Measurements from ENCODE around the gene DYNLT2B.

Gene DYNLT2B

GRCh38 chr3:196292286-196292923 is 25.6 kb downstream of the DYNLT2B start (continued):
- TF ChIP-seq PPARA (CRISPR knock-in tag; IDR thresholded peaks at IDR 0.05; ENCODE audit: borderline replicate concordance), result no peak

- TF ChIP-seq RARB (CRISPR knock-in tag; IDR thresholded peaks at IDR 0.05) (no peak), PPARA (CRISPR knock-in tag; IDR thresholded peaks at IDR 0.05; ENCODE audit: borderline replicate concordance) (no peak)
- ATAC-seq, result no peak
Measured at GRCh38 chr3:196288141-196288460, 29.9 kb downstream of the DYNLT2B start.

GRCh38 chr3:196287440-196288140 is 30.4 kb downstream of the DYNLT2B start, which contains the start of gene PCYT1A:
PCYT1A (minus strand) TSS chr3:196287726; CDS start chr3:196270531, 17,195 bp downstream.
- peak; percentile 97 for ATAC-seq
- TF ChIP-seq ZNF565 (CRISPR knock-in tag; conservative IDR thresholded peaks at IDR 0.05; ENCODE audit: low read depth) (no peak), ZFP3 (CRISPR knock-in tag; IDR thresholded peaks at IDR 0.05) (0 out of 2 replicates have a peak, but pooled peaks have one; percentile 19), ZNF70 (CRISPR knock-in tag; IDR thresholded peaks at IDR 0.05) (no peak), TSHZ2 (CRISPR knock-in tag; IDR thresholded peaks at IDR 0.05) (0 out of 2 replicates have a peak, but pooled peaks have one; percentile 65), PATZ1 (CRISPR knock-in tag; IDR thresholded peaks at IDR 0.05; ENCODE audit: borderline replicate concordance) (0 out of 2 replicates have a peak, but pooled peaks have one; percentile 11), CREB5 (CRISPR knock-in tag; IDR thresholded peaks at IDR 0.05; ENCODE audit: low read depth) (no peak)

- ATAC-seq, result peak; percentile 48
- TF ChIP-seq PPARA (CRISPR knock-in tag; IDR thresholded peaks at IDR 0.05; ENCODE audit: borderline replicate concordance), result no peak
- TF ChIP-seq ZFP3 (CRISPR knock-in tag; IDR thresholded peaks at IDR 0.05), result no peak
- no peak for TF ChIP-seq TSHZ2 (CRISPR knock-in tag; IDR thresholded peaks at IDR 0.05)
- no peak for TF ChIP-seq CSDC2 (CRISPR knock-in tag; IDR thresholded peaks at IDR 0.05)
- no peak for TF ChIP-seq ARNTL (CRISPR knock-in tag; IDR thresholded peaks at IDR 0.05; ENCODE audit: borderline replicate concordance, low read depth)
- no peak for TF ChIP-seq CREB5 (CRISPR knock-in tag; IDR thresholded peaks at IDR 0.05; ENCODE audit: low read depth)
- no peak for TF ChIP-seq ISL1 (CRISPR knock-in tag; IDR thresholded peaks at IDR 0.05)
Measured at GRCh38 chr3:196287090-196287439, 31.0 kb downstream of the DYNLT2B start.

- ATAC-seq, result no peak
- TF ChIP-seq PPARA (CRISPR knock-in tag; IDR thresholded peaks at IDR 0.05; ENCODE audit: borderline replicate concordance), result no peak
- no peak for TF ChIP-seq CREB5 (CRISPR knock-in tag; IDR thresholded peaks at IDR 0.05; ENCODE audit: low read depth)
- no peak for TF ChIP-seq TCF4 (CRISPR knock-in tag; IDR thresholded peaks at IDR 0.05; ENCODE audit: borderline replicate concordance)
- no peak for TF ChIP-seq CSRNP3 (CRISPR knock-in tag; IDR thresholded peaks at IDR 0.05)
- no peak for TF ChIP-seq ZFP30 (CRISPR knock-in tag; IDR thresholded peaks at IDR 0.05)
Measured at GRCh38 chr3:196284396-196284795, 33.6 kb downstream of the DYNLT2B start.

Data from SK-N-SH treated with all-trans-retinoic acid at 6 μM for 48 hours (cell line).